H1 (cell line): ENCODE results near the gene S100A16. TPM values are rescaled to one million over a fixed set of nuclear protein-coding genes. Genes with fewer than 3 reads are reported as not detected.

Experiments used
- CTCF ChIA-PET: fragments of 300-600 bp; sonication (Branson Sonifier 250); formaldehyde crosslinking; loops from one replicate; lab custom pipeline; 2021; ENCODE audit not compliant: partially characterized antibody; lab: Charles Lee
- POLR2A ChIA-PET: fragments of 300-600 bp; sonication (Branson Sonifier 250); formaldehyde crosslinking; loops from one replicate; lab custom pipeline; 2021; ENCODE audit warnings: inconsistent platforms; ENCODE audit not compliant: partially characterized antibody; lab: Charles Lee
- DNase-seq, 2 experiments: peaks; one replicate each; pipeline versions ENCODE4 v3.0.0 to v3.0.0-alpha.2; 2010 to 2022; ENCODE audit warnings: low spot score in 2 of 2, low read depth in 1 of 2, mixed read lengths in 1 of 2
- FAIRE-seq: peaks from 2 replicates; lab custom pipeline; 2011; peaks lifted over from hg19 to GRCh38; lab: Jason Lieb, UNC
- H2AFZ ChIP-seq: 2 replicates; pipeline ENCODE4 v1.8.1; 2012; ENCODE audit warnings: low read length, inconsistent platforms
- H2AK5ac ChIP-seq: 2 replicates; pipeline ENCODE4 v1.6.1; 2013; ENCODE audit warnings: low read depth, low read length
- H2BK120ac ChIP-seq: replicated peaks from 2 replicates; pipeline ENCODE3; 2013; ENCODE audit warnings: low read depth, low read length, inconsistent platforms
- H2BK12ac ChIP-seq: 2 replicates; pipeline ENCODE4 v1.6.1; 2013; ENCODE audit warnings: low read depth, low read length
- H2BK15ac ChIP-seq: 2 replicates; pipeline ENCODE4 v1.6.1; 2013; ENCODE audit warnings: low read length
- H2BK20ac ChIP-seq: 2 replicates; pipeline ENCODE4 v1.6.1; 2013; ENCODE audit warnings: low read length
- H2BK5ac ChIP-seq: 2 replicates; pipeline ENCODE4 v1.6.1; 2013; ENCODE audit warnings: low read depth, low read length
- H3K14ac ChIP-seq: 2 replicates; pipeline ENCODE4 v1.6.1; 2013; ENCODE audit warnings: inconsistent platforms; ENCODE audit not compliant: insufficient read length
- H3K18ac ChIP-seq: 2 replicates; pipeline ENCODE4 v1.6.1; 2013; ENCODE audit warnings: low read length; ENCODE audit errors: extremely low read depth
- H3K23ac ChIP-seq: 2 replicates; pipeline ENCODE4 v1.6.1; 2013; ENCODE audit warnings: inconsistent platforms; ENCODE audit not compliant: insufficient read length
- H3K23me2 ChIP-seq: 2 replicates; pipeline ENCODE4 v1.6.1; 2013; ENCODE audit warnings: low read depth, low read length
- H3K27ac ChIP-seq: 2 replicates; pipeline ENCODE4 v1.6.1; 2011; ENCODE audit warnings: low read depth, low read length, inconsistent platforms
- H3K27me3 ChIP-seq, 4 experiments: replicated peaks in 1 of 4; 1 replicate in 1 of 4; 2 replicates in 3 of 4; pipeline versions ENCODE4 v1.6.1 to v1.8.1; 2011 to 2013; ENCODE audit warnings: low read length in 3 of 4, mild to moderate bottlenecking in 3 of 4, inconsistent platforms in 2 of 4, mixed read lengths in 2 of 4, moderate library complexity in 1 of 4; ENCODE audit not compliant: control insufficient read depth in 3 of 4, insufficient read depth in 3 of 4; ENCODE audit errors: extremely low read depth in 1 of 4
- H3K36me3 ChIP-seq, 4 experiments: 2 replicates each; pipeline versions ENCODE4 v1.6.1 to v1.8.1; 2011 to 2013; ENCODE audit warnings: mild to moderate bottlenecking in 4 of 4, low read length in 3 of 4, moderate library complexity in 2 of 4, control low read depth in 1 of 4, inconsistent platforms in 1 of 4; ENCODE audit not compliant: insufficient read depth in 4 of 4, control insufficient read depth in 2 of 4
- H3K4ac ChIP-seq: replicated peaks from 2 replicates; pipeline ENCODE3; 2013; ENCODE audit warnings: low read length, low read depth, mixed read lengths, inconsistent platforms; ENCODE audit not compliant: insufficient read length
- H3K4me1 ChIP-seq, 4 experiments: replicated peaks in 1 of 4; 1 replicate in 1 of 4; 2 replicates in 3 of 4; pipeline versions ENCODE4 v1.6.1 to v1.8.1; 2011 to 2013; ENCODE audit warnings: low read length in 3 of 4, inconsistent platforms in 2 of 4, mixed read lengths in 1 of 4; ENCODE audit not compliant: insufficient read depth in 4 of 4, control insufficient read depth in 3 of 4
- H3K4me2 ChIP-seq, 2 experiments: 2 replicates each; pipeline versions ENCODE4 v1.6.1 to v1.8.1; 2011 to 2013; ENCODE audit warnings: low read depth in 2 of 2, low read length in 2 of 2, control low read depth in 1 of 2, inconsistent platforms in 1 of 2, mild to moderate bottlenecking in 1 of 2; ENCODE audit not compliant: insufficient read depth in 1 of 2
- H3K4me3 ChIP-seq, 4 experiments: fragments of 200-600, 300-600 bp in 1 of 4; sonication (generic), shearing (Covaris generic), sonication (Bioruptor Twin) in 1 of 4; 2 replicates each; pipeline versions ENCODE4 v1.5.1 to v1.8.1; 2011 to 2016; ENCODE audit warnings: low read length in 4 of 4, low read depth in 3 of 4, control low read depth in 2 of 4, inconsistent platforms in 2 of 4, mild to moderate bottlenecking in 2 of 4, mixed read lengths in 1 of 4, moderate library complexity in 1 of 4; ENCODE audit not compliant: insufficient read depth in 2 of 4; ENCODE audit errors: extremely low read depth in 1 of 4
- H3K56ac ChIP-seq: replicated peaks from 2 replicates; pipeline ENCODE3; 2013; ENCODE audit warnings: low read depth, mild to moderate bottlenecking, mixed read lengths, low read length, inconsistent platforms; ENCODE audit not compliant: insufficient read length
- H3K79me1 ChIP-seq: 2 replicates; pipeline ENCODE4 v1.6.1; 2013; ENCODE audit warnings: low read depth, low read length, control low read depth
- H3K79me2 ChIP-seq, 2 experiments: 2 replicates each; pipeline versions ENCODE4 v1.6.1 to v1.8.1; 2012 to 2013; ENCODE audit warnings: low read length in 2 of 2, mild to moderate bottlenecking in 2 of 2, inconsistent platforms in 1 of 2; ENCODE audit not compliant: insufficient read depth in 2 of 2, control insufficient read depth in 1 of 2
- H3K9ac ChIP-seq, 4 experiments: replicated peaks in 1 of 4; 1 replicate in 1 of 4; 2 replicates in 3 of 4; pipeline versions ENCODE4 v1.6.1 to v1.8.1; 2011 to 2013; ENCODE audit warnings: low read depth in 3 of 4, low read length in 3 of 4, control low read depth in 2 of 4, mild to moderate bottlenecking in 2 of 4, moderate library complexity in 2 of 4, inconsistent platforms in 1 of 4; ENCODE audit errors: extremely low read depth in 1 of 4
- H3K9me3 ChIP-seq, 2 experiments: 2 replicates each; pipeline versions ENCODE4 v1.6.1 to v1.8.1; 2012 to 2013; ENCODE audit warnings: mild to moderate bottlenecking in 2 of 2, moderate library complexity in 2 of 2, control low read depth in 1 of 2, inconsistent platforms in 1 of 2, low read depth in 1 of 2, low read length in 1 of 2, mixed read lengths in 1 of 2; ENCODE audit not compliant: insufficient read depth in 2 of 2
- H4K20me1 ChIP-seq, 2 experiments: replicated peaks in 1 of 2; 2 replicates each; pipeline versions ENCODE3 to v1.8.1; 2011 to 2013; ENCODE audit warnings: inconsistent platforms in 2 of 2, low read length in 2 of 2, mild to moderate bottlenecking in 1 of 2; ENCODE audit not compliant: insufficient read depth in 2 of 2, control insufficient read depth in 1 of 2
- H4K5ac ChIP-seq: 2 replicates; pipeline ENCODE4 v1.6.1; 2013; ENCODE audit warnings: low read length, low read depth, mixed read lengths, inconsistent platforms; ENCODE audit not compliant: insufficient read length
- H4K8ac ChIP-seq: 2 replicates; pipeline ENCODE4 v1.8.0; 2013; ENCODE audit warnings: mild to moderate bottlenecking, moderate library complexity, low read length, inconsistent platforms; ENCODE audit not compliant: insufficient read depth; ENCODE audit errors: extremely low read depth
- H4K91ac ChIP-seq: replicated peaks from 2 replicates; pipeline ENCODE3; 2013; ENCODE audit warnings: low read length, mixed read lengths, inconsistent platforms; ENCODE audit not compliant: insufficient read length
- CBX5 ChIP-seq: fragments of 300-800, 300-1000 bp; sonication (generic); IDR thresholded peaks from 2 replicates; pipeline ENCODE4 v1.7.1; 2016; ENCODE audit warnings: antibody characterized with exemption, low read length, low read depth
- CREB1 ChIP-seq: IDR thresholded peaks from 2 replicates; pipeline ENCODE4 v1.6.1; 2012; ENCODE audit warnings: inconsistent platforms
- CTBP2 ChIP-seq: IDR thresholded peaks from 2 replicates; pipeline ENCODE4 v1.7.0; 2011; ENCODE audit warnings: borderline replicate concordance, mild to moderate bottlenecking, moderate library complexity, mixed read lengths, low read length; ENCODE audit not compliant: insufficient read depth, insufficient read length
- RAD21 ChIP-seq, 2 experiments: IDR thresholded peaks in 1 of 2; conservative IDR thresholded peaks in 1 of 2; 2 replicates each; pipeline ENCODE4 v1.6.1; 2011; ENCODE audit warnings: low read depth in 2 of 2, low read length in 2 of 2, improper control_type of control experiment in 1 of 2, inconsistent platforms in 1 of 2, mild to moderate bottlenecking in 1 of 2, moderate library complexity in 1 of 2
- RBBP5 ChIP-seq: IDR thresholded peaks from 2 replicates; pipeline ENCODE4 v1.7.1; 2012; ENCODE audit warnings: low read depth, mild to moderate bottlenecking, inconsistent platforms, low read length, moderate library complexity, borderline replicate concordance
- SAP30 ChIP-seq: fragments of 300-600 bp; sonication (generic); IDR thresholded peaks from 2 replicates; pipeline ENCODE4 v1.7.1; 2012; ENCODE audit warnings: low read length, moderate library complexity, mild to moderate bottlenecking, inconsistent platforms; ENCODE audit not compliant: insufficient read depth, insufficient replicate concordance
- SIN3A ChIP-seq, 2 experiments: IDR thresholded peaks in 1 of 2; conservative IDR thresholded peaks in 1 of 2; 2 replicates each; pipeline ENCODE4 v1.6.1; 2011 to 2012; ENCODE audit warnings: low read length in 2 of 2, improper control_type of control experiment in 1 of 2, low read depth in 1 of 2, mild to moderate bottlenecking in 1 of 2
- WGBS, 2 experiments: shearing (Covaris generic) in 1 of 2; methylation state at CpG; one replicate each; pipeline versions ENCODE4 v1.1.6 to v1.1.7; 2013 to 2015; ENCODE audit warnings: low lambda C conversion rate in 2 of 2, mixed read lengths in 2 of 2, inconsistent platforms in 1 of 2, low coverage in 1 of 2, missing lambda C conversion rate in 1 of 2; ENCODE audit not compliant: insufficient replicate concordance in 2 of 2, insufficient coverage in 1 of 2, insufficient read length in 1 of 2; ENCODE audit errors: extremely low coverage in 1 of 2, missing lambda C conversion rate in 1 of 2; 5-methylcytosine and 5-hydroxymethylcytosine counted together
- polyA plus RNA-seq, 7 experiments: library from polyadenylated mRNA; depleted of rRNA in 3 of 7; stranded (reverse) in 5 of 7; unstranded in 2 of 7; fragments of >200 nt in 5 of 7; fragments of 200-250 nt in 2 of 7; gene quantifications; 1 replicate in 5 of 7; 2 replicates in 1 of 7; 4 replicates in 1 of 7; pipeline versions ENCODE4 v1.2.1 to v1.2.3, GENCODE V29; 2011 to 2013; ENCODE audit warnings: missing spikeins in 2 of 7, mixed read lengths in 2 of 7
- total RNA-seq: library from RNA; stranded (reverse); fragmentation: NEBNext Ultra II Directional; extraction: Animal tissue kit (Norgen Biotek cat#: 25700); gene quantifications from 2 replicates; pipeline ENCODE4 v1.2.1, GENCODE V29; 2021
- TF ChIP-seq, protein P1 (sequence below): IDR thresholded peaks from 2 replicates; pipeline ENCODE4 v1.6.1; 2012; ENCODE audit warnings: inconsistent platforms

S100A16 gene
- total and polyA plus RNA-seq, 2 of the 8 experiments (the other 6 are each of a cell fraction or from before 2014, with no cell fraction given), result 14.9 to 61.4 TPM

DNA sequence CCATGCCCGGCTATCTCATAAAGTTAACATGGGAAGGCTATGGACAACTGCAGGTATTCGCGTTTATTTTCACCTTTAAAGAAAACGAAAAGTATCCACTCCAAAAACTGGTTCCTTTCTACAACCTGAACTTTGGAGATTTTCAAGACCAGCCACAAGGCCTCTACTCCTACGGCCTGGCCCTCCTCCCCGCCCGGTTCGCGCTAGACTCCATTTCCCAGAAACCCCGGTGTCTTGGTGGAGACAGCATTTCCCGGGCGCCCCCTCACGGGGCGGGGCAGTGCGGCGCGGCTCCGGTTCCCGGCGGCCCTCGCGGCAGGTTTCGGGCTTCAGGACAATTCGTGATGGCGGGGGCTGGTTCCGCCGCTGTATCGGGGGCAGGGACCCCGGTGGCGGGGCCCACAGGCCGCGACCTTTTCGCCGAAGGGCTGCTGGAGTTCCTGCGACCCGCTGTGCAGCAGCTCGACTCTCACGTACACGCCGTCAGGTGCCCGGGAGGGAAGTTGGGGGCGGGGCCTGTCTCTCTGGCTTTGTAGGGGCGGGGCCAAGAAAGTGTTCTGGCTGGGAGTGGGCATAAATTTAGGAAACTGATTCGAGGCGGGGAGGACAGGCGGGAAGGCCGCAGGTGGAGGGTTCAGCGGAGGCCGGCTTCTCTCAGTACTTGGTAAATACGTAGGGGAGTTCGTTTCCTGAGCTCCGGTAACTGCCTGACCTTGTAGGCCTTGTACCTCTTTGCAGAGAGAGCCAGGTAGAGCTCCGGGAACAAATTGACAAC, 45.6 kb upstream of the S100A16 start, which contains the start of gene SNAPIN:
TSS of gene SNAPIN (plus strand) at position 304 of the 775 bp plus-strand sequence. CDS start at position 345, 41 bp downstream.
- Histone ChIP-seq H3K9ac (peak within 1 kb of the TSS; percentile 82 to 88 (median 84)), H3K79me2 (peaks cover 0 to 11% of the 10 kb centered on the region in 2 experiments; a peak in 2 of 4 replicates), H2BK20ac (no peak within 1 kb of the TSS), H3K23me2 (no peaks in the 10 kb centered on the region), H3K14ac (no peak within 1 kb of the TSS), H3K4me3 (peak within 1 kb of the TSS; percentile 71 to 98 (median 90)), H4K8ac (peak within 1 kb of the TSS; percentile 93), H3K79me1 (peaks cover 5% of the 10 kb centered on the region; the same call in 1 of the 2 replicates), H2AFZ (no peak within 1 kb of the TSS; the same call in 1 of the 2 replicates), H3K18ac (peak within 1 kb of the TSS; percentile 97), H2BK12ac (no peak within 1 kb of the TSS), H2BK15ac (0 out of 2 replicates have a peak within 1 kb of the TSS, but pooled peaks have one; percentile 6), H3K4me1 (peaks cover 0 to 4% (median 2%) of the 10 kb centered on the region in 4 experiments; a peak in 2 of 7 replicates), H3K36me3 (peaks cover 21 to 32% (median 28%) of the 10 kb centered on the region in 4 experiments), H3K4ac (no peak within 1 kb of the TSS), H3K27ac (peak within 1 kb of the TSS; percentile 85; the same call in 1 of the 2 replicates), H3K9me3 (no peaks in the 10 kb centered on the region), H4K91ac (no peak within 1 kb of the TSS), H2BK5ac (peak within 1 kb of the TSS; percentile 79; the same call in 1 of the 2 replicates), H3K27me3 (no peaks in the 10 kb centered on the region), H4K5ac (peak within 1 kb of the TSS; percentile 92), H3K4me2 (peak within 1 kb of the TSS; percentile 69 to 91), H2BK120ac (no peak within 1 kb of the TSS), H4K20me1 (peaks cover 0 to 8% of the 10 kb centered on the region in 2 experiments), H2AK5ac (no peak within 1 kb of the TSS), H3K23ac (no peak within 1 kb of the TSS), H3K56ac (no peak within 1 kb of the TSS)
- 5% methylated on average over 41 of the region's 53 CpGs; no CpG with 5 or more reads in 1 of the 2 experiments for WGBS, 2 experiments
- no peak for FAIRE-seq
- DNase-seq, result peak; percentile 64 to 96
- CTCF ChIA-PET, result interaction anchor here (0.8 to 1.7 kb wide), 6 partner anchors 9 to 142 kb away, joined by 3 to 6 read pairs (median 4); partner anchors contain the start of gene S100A13
- POLR2A ChIA-PET, result interaction anchor here (0.6 to 19.8 kb wide), 10 partner anchors 12 to 1855 kb away, joined by 3 to 343 read pairs (median 5); partner anchors contain the start of genes CHTOP, ILF2, RPS27 and S100A13
- peak in 1 of 2 experiments; percentile 6; a peak in 1 of 4 replicates for TF ChIP-seq RAD21 (IDR thresholded peaks at IDR 0.05 in 1 of 2, conservative IDR thresholded peaks at IDR 0.05 in 1 of 2; ENCODE audit: low read depth in 2 of 2, low read length in 2 of 2)
- TF ChIP-seq CBX5, result no peak
- peak in 1 of 2 experiments; percentile 43; a peak in 1 of 4 replicates for TF ChIP-seq SIN3A (conservative IDR thresholded peaks at IDR 0.05 in 1 of 2, IDR thresholded peaks at IDR 0.05 in 1 of 2; ENCODE audit: low read depth in 1 of 2, low read length in 2 of 2)
- TF ChIP-seq SAP30, result peak; percentile 79
- TF ChIP-seq CREB1, result peak; percentile 72
- TF ChIP-seq RBBP5, result peak; percentile 96
- TF ChIP-seq CTBP2, result peak; percentile 38
- TF ChIP-seq, protein P1, sequence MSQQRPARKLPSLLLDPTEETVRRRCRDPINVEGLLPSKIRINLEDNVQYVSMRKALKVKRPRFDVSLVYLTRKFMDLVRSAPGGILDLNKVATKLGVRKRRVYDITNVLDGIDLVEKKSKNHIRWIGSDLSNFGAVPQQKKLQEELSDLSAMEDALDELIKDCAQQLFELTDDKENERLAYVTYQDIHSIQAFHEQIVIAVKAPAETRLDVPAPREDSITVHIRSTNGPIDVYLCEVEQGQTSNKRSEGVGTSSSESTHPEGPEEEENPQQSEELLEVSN, result peak; percentile 4; the same call in 1 of the 2 replicates
